Rectal smooth muscle tissue (tissue), 1 donor: ENCODE data around the gene IRAK2.
"Not testable (repeated sequence)": the region's sequence is repeated elsewhere in the genome, so short reads cannot be mapped to it uniquely, and the experiment has no call there.

Experiments
- H3K27ac ChIP-seq: one replicate; pipeline ENCODE4 v1.7.0; 2013; ENCODE audit warnings: low read depth, low read length, inconsistent platforms
- H3K27me3 ChIP-seq: one replicate; pipeline ENCODE4 v1.7.0; 2013; ENCODE audit warnings: low read length; ENCODE audit not compliant: control insufficient read depth, insufficient read depth
- H3K36me3 ChIP-seq: one replicate; pipeline ENCODE4 v1.7.0; 2013; ENCODE audit warnings: low read length; ENCODE audit not compliant: control insufficient read depth, insufficient read depth
- H3K4me1 ChIP-seq: one replicate; pipeline ENCODE4 v1.7.0; 2013; ENCODE audit warnings: low read length; ENCODE audit not compliant: control insufficient read depth, insufficient read depth
- H3K4me3 ChIP-seq: one replicate; pipeline ENCODE4 v1.7.0; 2013; ENCODE audit warnings: low read length
- H3K9ac ChIP-seq: one replicate; pipeline ENCODE4 v1.7.0; 2013; ENCODE audit warnings: low read length

Gene IRAK2

GRCh38 chr3:10142707-10143560, 21.8 kb upstream of the IRAK2 start:
- peaks cover 2% of the 10 kb centered on the region for H3K4me1 ChIP-seq
- no peaks in the 10 kb centered on the region for H3K27me3 ChIP-seq
- no peak overlapping the region for H3K27ac ChIP-seq
- H3K36me3 ChIP-seq = peaks cover 2% of the 10 kb centered on the region
- H3K4me3 ChIP-seq = peak overlapping the region; percentile 62
- no peak overlapping the region for H3K9ac ChIP-seq

GRCh38 chr3:10145685-10146084, 19.0 kb upstream of the IRAK2 start:
- Histone ChIP-seq H3K4me3 (no peak overlapping the region), H3K4me1 (peaks cover 2% of the 10 kb centered on the region), H3K36me3 (peaks cover 15% of the 10 kb centered on the region), H3K9ac (no peak overlapping the region), H3K27me3 (no peaks in the 10 kb centered on the region), H3K27ac (no peak overlapping the region)

GRCh38 chr3:10149226-10149625, 15.5 kb upstream of the IRAK2 start:
- Histone ChIP-seq H3K4me3 (no peak overlapping the region), H3K4me1 (no peaks in the 10 kb centered on the region), H3K27ac (no peak overlapping the region), H3K9ac (no peak overlapping the region), H3K27me3 (no peaks in the 10 kb centered on the region), H3K36me3 (peaks cover 15% of the 10 kb centered on the region)

- no peak overlapping the region for H3K4me3 ChIP-seq
- no peaks in the 10 kb centered on the region for H3K27me3 ChIP-seq
- no peak overlapping the region for H3K27ac ChIP-seq
- no peak overlapping the region for H3K9ac ChIP-seq
- H3K4me1 ChIP-seq = no peaks in the 10 kb centered on the region
- H3K36me3 ChIP-seq = peaks cover 15% of the 10 kb centered on the region
Observed at GRCh38 chr3:10150987-10151386, 13.7 kb upstream of the IRAK2 start.

- Histone ChIP-seq H3K27ac (no peak overlapping the region), H3K9ac (no peak overlapping the region), H3K4me3 (no peak overlapping the region), H3K27me3 (no peaks in the 10 kb centered on the region), H3K36me3 (peaks cover 10% of the 10 kb centered on the region), H3K4me1 (no peaks in the 10 kb centered on the region)
Observed at GRCh38 chr3:10154335-10155122, 10.2 kb upstream of the IRAK2 start.

GRCh38 chr3:10155123-10155472, 9.6 kb upstream of the IRAK2 start:
- H3K4me3 ChIP-seq = no peak overlapping the region
- no peak overlapping the region for H3K27ac ChIP-seq
- H3K4me1 ChIP-seq = no peaks in the 10 kb centered on the region
- no peaks in the 10 kb centered on the region for H3K27me3 ChIP-seq
- peaks cover 5% of the 10 kb centered on the region for H3K36me3 ChIP-seq
- H3K9ac ChIP-seq = no peak overlapping the region

GRCh38 chr3:10155658-10156057, 9.1 kb upstream of the IRAK2 start:
- Histone ChIP-seq H3K27me3 (no peaks in the 10 kb centered on the region), H3K27ac (no peak overlapping the region), H3K36me3 (no peaks in the 10 kb centered on the region), H3K4me1 (no peaks in the 10 kb centered on the region), H3K4me3 (no peak overlapping the region), H3K9ac (no peak overlapping the region)

- H3K4me1 ChIP-seq = no peaks in the 10 kb centered on the region
- no peaks in the 10 kb centered on the region for H3K36me3 ChIP-seq
- no peaks in the 10 kb centered on the region for H3K27me3 ChIP-seq
- no peak overlapping the region for H3K27ac ChIP-seq
- H3K4me3 ChIP-seq = no peak overlapping the region
- H3K9ac ChIP-seq = no peak overlapping the region
Observed at GRCh38 chr3:10157031-10157430, 7.7 kb upstream of the IRAK2 start.

GRCh38 chr3:10158555-10158954, 6.2 kb upstream of the IRAK2 start:
- not testable (repeated sequence) for H3K27ac ChIP-seq, H3K4me3 ChIP-seq, H3K4me1 ChIP-seq, H3K36me3 ChIP-seq, H3K27me3 ChIP-seq, H3K9ac ChIP-seq

- no peaks in the 10 kb centered on the region for H3K4me1 ChIP-seq
- no peaks in the 10 kb centered on the region for H3K36me3 ChIP-seq
- H3K9ac ChIP-seq = no peak overlapping the region
- no peaks in the 10 kb centered on the region for H3K27me3 ChIP-seq
- H3K4me3 ChIP-seq = no peak overlapping the region
- no peak overlapping the region for H3K27ac ChIP-seq
Observed at GRCh38 chr3:10160346-10160745, 4.4 kb upstream of the IRAK2 start.

- no peak overlapping the region for H3K27ac ChIP-seq
- H3K27me3 ChIP-seq = no peaks in the 10 kb centered on the region
- H3K9ac ChIP-seq = no peak overlapping the region
- H3K4me3 ChIP-seq = no peak overlapping the region
- H3K4me1 ChIP-seq = no peaks in the 10 kb centered on the region
- no peaks in the 10 kb centered on the region for H3K36me3 ChIP-seq
Observed at GRCh38 chr3:10160925-10161324, 3.8 kb upstream of the IRAK2 start.

- no peak overlapping the region for H3K27ac ChIP-seq
- no peak overlapping the region for H3K4me3 ChIP-seq
- H3K27me3 ChIP-seq = no peaks in the 10 kb centered on the region
Observed at GRCh38 chr3:10162185-10162584, 2.5 kb upstream of the IRAK2 start.

GRCh38 chr3:10164201-10164545, 546 bp upstream of the IRAK2 start:
- H3K9ac ChIP-seq, H3K27me3 ChIP-seq, H3K27ac ChIP-seq, H3K4me1 ChIP-seq, H3K36me3 ChIP-seq: not testable (repeated sequence)
- H3K4me3 ChIP-seq = peak overlapping the region; percentile 62

More at GRCh38 chr3:10162185-10162584, 2.5 kb upstream of the IRAK2 start:
- no peak overlapping the region for H3K9ac ChIP-seq
- H3K4me1 ChIP-seq = no peaks in the 10 kb centered on the region
- no peaks in the 10 kb centered on the region for H3K36me3 ChIP-seq
